HL-60 (cell line): ENCODE results near the gene NUP210.

ENCODE experiments used
- POLR2AphosphoS5 ChIP-seq: IDR thresholded peaks from 2 replicates; pipeline ENCODE4 v1.6.1; 2012; ENCODE audit warnings: low read depth
- TF ChIP-seq, protein P1 (sequence below): IDR thresholded peaks from one replicate; pipeline ENCODE4 v1.5.1; 2011; ENCODE audit warnings: low read length, control low read depth, inconsistent platforms; ENCODE audit not compliant: insufficient read depth

DNA sequence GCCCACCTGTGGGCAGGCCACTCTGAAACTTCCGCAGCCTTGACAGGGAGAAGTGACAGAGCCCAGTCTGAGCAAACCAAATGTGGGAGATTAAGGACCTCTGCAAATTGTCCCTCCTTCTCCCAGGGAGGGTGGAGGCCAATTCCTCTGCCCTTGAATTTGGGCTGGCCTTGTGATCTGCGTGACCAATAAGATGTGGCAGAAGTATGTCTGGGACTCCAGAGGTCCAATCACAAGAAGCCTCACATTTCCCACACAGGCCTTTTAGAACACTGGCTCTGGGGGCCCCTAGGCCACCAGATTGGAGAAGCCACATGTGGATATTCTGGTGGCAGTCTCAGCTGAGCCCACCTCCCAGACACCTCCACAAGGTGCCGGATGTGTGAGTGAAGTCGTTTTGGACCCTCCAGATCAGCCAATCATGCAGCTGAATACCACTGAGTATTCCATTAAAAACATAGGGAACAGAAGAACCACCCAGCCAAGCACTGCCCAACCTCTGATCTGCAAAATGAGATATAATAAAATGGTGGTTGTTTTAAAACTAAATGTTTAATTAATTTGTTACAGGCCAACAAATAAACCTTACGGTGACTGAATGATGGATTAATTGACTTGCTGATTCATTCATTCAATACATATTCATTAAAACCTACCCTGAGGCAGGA, 150.3 kb downstream of the NUP210 start:
- TF ChIP-seq, protein P1, sequence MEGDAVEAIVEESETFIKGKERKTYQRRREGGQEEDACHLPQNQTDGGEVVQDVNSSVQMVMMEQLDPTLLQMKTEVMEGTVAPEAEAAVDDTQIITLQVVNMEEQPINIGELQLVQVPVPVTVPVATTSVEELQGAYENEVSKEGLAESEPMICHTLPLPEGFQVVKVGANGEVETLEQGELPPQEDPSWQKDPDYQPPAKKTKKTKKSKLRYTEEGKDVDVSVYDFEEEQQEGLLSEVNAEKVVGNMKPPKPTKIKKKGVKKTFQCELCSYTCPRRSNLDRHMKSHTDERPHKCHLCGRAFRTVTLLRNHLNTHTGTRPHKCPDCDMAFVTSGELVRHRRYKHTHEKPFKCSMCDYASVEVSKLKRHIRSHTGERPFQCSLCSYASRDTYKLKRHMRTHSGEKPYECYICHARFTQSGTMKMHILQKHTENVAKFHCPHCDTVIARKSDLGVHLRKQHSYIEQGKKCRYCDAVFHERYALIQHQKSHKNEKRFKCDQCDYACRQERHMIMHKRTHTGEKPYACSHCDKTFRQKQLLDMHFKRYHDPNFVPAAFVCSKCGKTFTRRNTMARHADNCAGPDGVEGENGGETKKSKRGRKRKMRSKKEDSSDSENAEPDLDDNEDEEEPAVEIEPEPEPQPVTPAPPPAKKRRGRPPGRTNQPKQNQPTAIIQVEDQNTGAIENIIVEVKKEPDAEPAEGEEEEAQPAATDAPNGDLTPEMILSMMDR: no peak
- TF ChIP-seq POLR2AphosphoS5: no peak
